Neural cell (in vitro differentiated cells): ENCODE results near the gene STX4. TPM values are rescaled to one million over a fixed set of nuclear protein-coding genes. Genes with fewer than 3 reads are reported as not detected.

Experiments used
- H2AFZ ChIP-seq: fragments of 200-600, 300-800 bp; sonication (generic), shearing (Covaris generic); 2 replicates; pipeline ENCODE4 v1.6.0; 2014; ENCODE audit warnings: low read depth, mild to moderate bottlenecking, antibody characterized with exemption, low read length, moderate library complexity
- H3F3A ChIP-seq: fragments of 200-600 bp; shearing (Covaris generic); 2 replicates; pipeline ENCODE4 v1.6.1; 2016; ENCODE audit warnings: mild to moderate bottlenecking, moderate library complexity, mixed read lengths, antibody characterized with exemption, low read length; ENCODE audit not compliant: insufficient read depth, poor library complexity, severe bottlenecking
- H3K27ac ChIP-seq: fragments of 200-600, 300-800 bp; sonication (generic), shearing (Covaris generic); 2 replicates; pipeline ENCODE4 v1.5.1; 2014; ENCODE audit warnings: mild to moderate bottlenecking, low read length, moderate library complexity
- H3K27me3 ChIP-seq: fragments of 300-800, 200-600 bp; sonication (generic), shearing (Covaris generic); 2 replicates; pipeline ENCODE4 v1.6.0; 2014; ENCODE audit warnings: mild to moderate bottlenecking, low read depth, low read length, moderate library complexity; ENCODE audit not compliant: insufficient read depth
- H3K36me3 ChIP-seq: fragments of 300-800, 200-600 bp; sonication (generic), shearing (Covaris generic); 2 replicates; pipeline ENCODE4 v1.5.1; 2014; ENCODE audit warnings: mild to moderate bottlenecking, antibody characterized with exemption, low read length, moderate library complexity; ENCODE audit not compliant: insufficient read depth
- H3K4me2 ChIP-seq: fragments of 300-800, 200-600 bp; sonication (generic), shearing (Covaris generic); 2 replicates; pipeline ENCODE4 v1.6.0; 2014; ENCODE audit warnings: mild to moderate bottlenecking, low read length
- H3K4me3 ChIP-seq: fragments of 300-800, 200-600 bp; sonication (generic), shearing (Covaris generic); 2 replicates; pipeline ENCODE4 v1.5.1; 2014; ENCODE audit warnings: mild to moderate bottlenecking, low read length, moderate library complexity
- H3K79me2 ChIP-seq: fragments of 200-600 bp; shearing (Covaris generic); replicated peaks from 2 replicates; pipeline ENCODE4 v1.6.0; 2014; ENCODE audit warnings: mild to moderate bottlenecking, low read length, moderate library complexity; ENCODE audit not compliant: insufficient read depth
- H3K9ac ChIP-seq: fragments of 300-800, 200-600 bp; sonication (generic), shearing (Covaris generic); 2 replicates; pipeline ENCODE4 v1.6.1; 2016; ENCODE audit warnings: mild to moderate bottlenecking, low read length, mixed read lengths
- H3K9me2 ChIP-seq: fragments of 200-600 bp; shearing (Covaris generic); 2 replicates; pipeline ENCODE4 v1.6.1; 2016; ENCODE audit warnings: mild to moderate bottlenecking, low read length, mixed read lengths; ENCODE audit not compliant: insufficient read depth
- H3K9me3 ChIP-seq: fragments of 200-600, 300-800 bp; sonication (generic), shearing (Covaris generic); 2 replicates; pipeline ENCODE4 v1.6.1; 2016; ENCODE audit warnings: mild to moderate bottlenecking, mixed run types, low read length, moderate library complexity, mixed read lengths
- H4K20me1 ChIP-seq: fragments of 200-600 bp; shearing (Covaris generic); 2 replicates; pipeline ENCODE4 v1.6.1; 2016; ENCODE audit warnings: mild to moderate bottlenecking, mixed run types; ENCODE audit not compliant: insufficient read depth
- EP300 ChIP-seq: fragments of 450-650 bp; conservative IDR thresholded peaks from 2 replicates; pipeline ENCODE4 v1.6.1; 2014; ENCODE audit warnings: antibody characterized with exemption, mild to moderate bottlenecking, moderate library complexity; ENCODE audit not compliant: poor library complexity, severe bottlenecking
- EZH2 ChIP-seq: fragments of 200-600, 300-800 bp; shearing (Covaris generic), sonication (generic); IDR thresholded peaks from 2 replicates; pipeline ENCODE4 v1.6.1; 2014; ENCODE audit warnings: antibody characterized with exemption, low read length, borderline replicate concordance, mild to moderate bottlenecking; ENCODE audit not compliant: insufficient read depth, poor library complexity, severe bottlenecking
- MXI1 ChIP-seq: fragments of 450-650 bp; conservative IDR thresholded peaks from 2 replicates; pipeline ENCODE4 v1.6.1; 2014; ENCODE audit warnings: antibody characterized with exemption, mild to moderate bottlenecking; ENCODE audit not compliant: poor library complexity, severe bottlenecking
- POLR2AphosphoS5 ChIP-seq: IDR thresholded peaks from 2 replicates; pipeline ENCODE4 v1.6.1; 2012
- RAD21 ChIP-seq: fragments of 450-650 bp; conservative IDR thresholded peaks from 2 replicates; pipeline ENCODE4 v1.6.1; 2014; ENCODE audit warnings: antibody characterized with exemption, mild to moderate bottlenecking, moderate library complexity
- SMC3 ChIP-seq: fragments of 450-650 bp; conservative IDR thresholded peaks from 2 replicates; pipeline ENCODE4 v1.6.1; 2014; ENCODE audit warnings: antibody characterized with exemption, mild to moderate bottlenecking, moderate library complexity; ENCODE audit not compliant: poor library complexity
- TAF1 ChIP-seq: IDR thresholded peaks from 2 replicates; pipeline ENCODE4 v1.6.1; 2012; ENCODE audit warnings: low read depth
- polyA plus RNA-seq: library from polyadenylated mRNA; depleted of rRNA; stranded (reverse); fragments of >200 nt; gene quantifications from 2 replicates; pipeline ENCODE4 v1.2.3, GENCODE V29; 2014
- TF ChIP-seq, protein P1 (sequence below): IDR thresholded peaks from 2 replicates; pipeline ENCODE4 v1.6.1; 2012; ENCODE audit warnings: borderline replicate concordance
- TF ChIP-seq, protein P2 (sequence below): fragments of 450-650 bp; IDR thresholded peaks from 2 replicates; pipeline ENCODE4 v1.5.1; 2014; ENCODE audit warnings: antibody characterized with exemption, mild to moderate bottlenecking, moderate library complexity; ENCODE audit not compliant: poor library complexity, severe bottlenecking

STX4 gene
- polyA plus RNA-seq, 1 donor from 2014 or later: 32.2 TPM

DNA sequence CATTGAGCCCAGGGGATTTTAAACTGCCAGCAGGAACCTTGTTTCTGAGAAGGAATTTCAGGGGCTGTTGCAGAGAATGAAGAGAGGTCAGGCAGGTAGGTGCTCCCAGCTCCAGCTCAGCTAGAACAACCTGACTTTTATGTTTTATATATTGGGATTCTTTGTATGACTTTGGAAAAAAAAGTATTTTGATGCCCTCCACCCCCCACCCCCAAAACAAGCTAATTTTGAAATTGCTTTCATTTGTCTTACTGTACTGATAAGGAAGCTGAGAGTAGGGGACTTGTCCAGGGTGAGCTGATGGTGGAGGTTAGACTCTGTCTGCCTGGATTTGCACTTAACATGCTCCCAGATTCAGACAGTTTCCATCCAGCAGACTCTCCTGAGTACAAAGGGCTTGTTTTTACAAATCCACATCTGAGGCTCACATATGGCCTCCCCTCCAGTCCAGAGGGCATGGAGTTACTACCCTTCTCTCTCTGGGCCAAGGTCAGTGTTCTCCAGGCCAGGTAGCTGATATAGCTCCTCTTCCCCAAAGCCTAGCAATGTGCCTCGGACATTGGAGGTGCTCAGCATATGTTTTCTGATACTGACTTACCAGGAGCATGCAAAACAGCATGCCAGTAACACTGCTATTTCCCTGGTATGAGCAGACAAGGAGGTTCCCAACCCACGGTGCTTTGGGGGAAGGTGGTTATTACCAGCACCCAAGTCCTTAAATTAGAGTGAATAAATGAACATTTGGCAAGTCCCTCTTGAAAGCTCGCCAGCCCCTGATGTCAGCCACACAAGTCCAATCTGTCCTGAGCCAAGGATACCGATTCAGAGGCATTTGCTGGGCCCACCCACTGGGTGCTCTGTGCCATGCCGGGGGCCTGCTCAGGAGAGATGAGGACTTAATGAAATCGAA is 34.3 kb upstream of the STX4 start:
- Histone ChIP-seq H3F3A (no peaks in the 10 kb centered on the region), H3K27me3 (peaks cover 4% of the 10 kb centered on the region), H3K9me2 (no peaks in the 10 kb centered on the region), H3K4me3 (no peak overlapping the region), H3K9ac (no peak overlapping the region), H4K20me1 (no peaks in the 10 kb centered on the region), H3K36me3 (no peaks in the 10 kb centered on the region), H3K9me3 (no peaks in the 10 kb centered on the region), H3K79me2 (no peaks in the 10 kb centered on the region), H3K4me2 (no peak overlapping the region), H3K27ac (no peak overlapping the region), H2AFZ (no peak overlapping the region)
- TF ChIP-seq, protein P1, sequence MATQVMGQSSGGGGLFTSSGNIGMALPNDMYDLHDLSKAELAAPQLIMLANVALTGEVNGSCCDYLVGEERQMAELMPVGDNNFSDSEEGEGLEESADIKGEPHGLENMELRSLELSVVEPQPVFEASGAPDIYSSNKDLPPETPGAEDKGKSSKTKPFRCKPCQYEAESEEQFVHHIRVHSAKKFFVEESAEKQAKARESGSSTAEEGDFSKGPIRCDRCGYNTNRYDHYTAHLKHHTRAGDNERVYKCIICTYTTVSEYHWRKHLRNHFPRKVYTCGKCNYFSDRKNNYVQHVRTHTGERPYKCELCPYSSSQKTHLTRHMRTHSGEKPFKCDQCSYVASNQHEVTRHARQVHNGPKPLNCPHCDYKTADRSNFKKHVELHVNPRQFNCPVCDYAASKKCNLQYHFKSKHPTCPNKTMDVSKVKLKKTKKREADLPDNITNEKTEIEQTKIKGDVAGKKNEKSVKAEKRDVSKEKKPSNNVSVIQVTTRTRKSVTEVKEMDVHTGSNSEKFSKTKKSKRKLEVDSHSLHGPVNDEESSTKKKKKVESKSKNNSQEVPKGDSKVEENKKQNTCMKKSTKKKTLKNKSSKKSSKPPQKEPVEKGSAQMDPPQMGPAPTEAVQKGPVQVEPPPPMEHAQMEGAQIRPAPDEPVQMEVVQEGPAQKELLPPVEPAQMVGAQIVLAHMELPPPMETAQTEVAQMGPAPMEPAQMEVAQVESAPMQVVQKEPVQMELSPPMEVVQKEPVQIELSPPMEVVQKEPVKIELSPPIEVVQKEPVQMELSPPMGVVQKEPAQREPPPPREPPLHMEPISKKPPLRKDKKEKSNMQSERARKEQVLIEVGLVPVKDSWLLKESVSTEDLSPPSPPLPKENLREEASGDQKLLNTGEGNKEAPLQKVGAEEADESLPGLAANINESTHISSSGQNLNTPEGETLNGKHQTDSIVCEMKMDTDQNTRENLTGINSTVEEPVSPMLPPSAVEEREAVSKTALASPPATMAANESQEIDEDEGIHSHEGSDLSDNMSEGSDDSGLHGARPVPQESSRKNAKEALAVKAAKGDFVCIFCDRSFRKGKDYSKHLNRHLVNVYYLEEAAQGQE: no peak
- TF ChIP-seq, protein P2, sequence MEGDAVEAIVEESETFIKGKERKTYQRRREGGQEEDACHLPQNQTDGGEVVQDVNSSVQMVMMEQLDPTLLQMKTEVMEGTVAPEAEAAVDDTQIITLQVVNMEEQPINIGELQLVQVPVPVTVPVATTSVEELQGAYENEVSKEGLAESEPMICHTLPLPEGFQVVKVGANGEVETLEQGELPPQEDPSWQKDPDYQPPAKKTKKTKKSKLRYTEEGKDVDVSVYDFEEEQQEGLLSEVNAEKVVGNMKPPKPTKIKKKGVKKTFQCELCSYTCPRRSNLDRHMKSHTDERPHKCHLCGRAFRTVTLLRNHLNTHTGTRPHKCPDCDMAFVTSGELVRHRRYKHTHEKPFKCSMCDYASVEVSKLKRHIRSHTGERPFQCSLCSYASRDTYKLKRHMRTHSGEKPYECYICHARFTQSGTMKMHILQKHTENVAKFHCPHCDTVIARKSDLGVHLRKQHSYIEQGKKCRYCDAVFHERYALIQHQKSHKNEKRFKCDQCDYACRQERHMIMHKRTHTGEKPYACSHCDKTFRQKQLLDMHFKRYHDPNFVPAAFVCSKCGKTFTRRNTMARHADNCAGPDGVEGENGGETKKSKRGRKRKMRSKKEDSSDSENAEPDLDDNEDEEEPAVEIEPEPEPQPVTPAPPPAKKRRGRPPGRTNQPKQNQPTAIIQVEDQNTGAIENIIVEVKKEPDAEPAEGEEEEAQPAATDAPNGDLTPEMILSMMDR: no peak
- TF ChIP-seq POLR2AphosphoS5 (no peak), EZH2 (no peak), MXI1 (no peak), TAF1 (no peak), SMC3 (no peak), RAD21 (no peak), EP300 (no peak)

DNA sequence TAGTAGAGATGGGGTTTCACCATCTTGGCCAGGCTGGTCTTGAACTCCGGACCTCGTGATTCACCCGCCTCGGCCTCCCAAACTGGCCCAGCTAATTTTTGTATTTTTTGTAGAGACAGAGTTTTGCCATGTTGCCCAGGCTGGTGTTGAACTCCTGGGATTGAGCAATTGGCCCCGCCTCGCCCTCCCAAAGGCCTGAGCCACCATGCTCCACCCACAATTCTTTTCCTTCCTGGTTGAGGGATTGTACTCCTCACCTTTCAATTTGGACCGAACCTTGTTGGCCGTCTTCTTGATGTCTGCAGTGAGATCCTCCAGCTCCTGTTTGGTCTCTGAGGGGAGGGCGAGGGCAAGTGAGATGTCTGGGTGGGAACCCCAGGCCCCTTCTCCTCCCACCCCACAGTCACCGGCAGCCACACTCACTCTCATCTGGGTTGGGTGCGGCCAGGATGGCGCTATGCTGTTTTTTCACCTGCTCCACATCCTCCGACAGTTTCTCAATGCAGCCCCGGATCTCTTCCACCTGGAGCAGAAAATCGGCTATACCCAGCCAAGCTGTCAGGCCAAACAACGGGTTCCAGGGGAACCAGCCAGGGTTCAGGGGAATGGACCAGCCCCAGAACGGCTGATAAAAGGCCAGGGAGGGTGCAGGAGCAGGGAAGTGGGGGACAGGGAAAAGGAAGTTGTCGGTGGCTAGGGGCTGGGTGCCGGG is 32.5 kb upstream of the STX4 start:
- peaks cover 4% of the 10 kb centered on the region for H3K27me3 ChIP-seq
- TF ChIP-seq POLR2AphosphoS5: no peak
- no peak for TF ChIP-seq EP300
- TF ChIP-seq, protein P2: no peak
- TF ChIP-seq MXI1: no peak
- no peak for TF ChIP-seq SMC3
- TF ChIP-seq, protein P1: no peak
- no peak for TF ChIP-seq RAD21
- TF ChIP-seq TAF1: no peak
- TF ChIP-seq EZH2: no peak
- H3K9me3 ChIP-seq: no peaks in the 10 kb centered on the region
- H3K4me3 ChIP-seq: no peak overlapping the region
- no peak overlapping the region for H3K27ac ChIP-seq
- H3K4me2 ChIP-seq: no peak overlapping the region
- no peak overlapping the region for H3K9ac ChIP-seq
- no peaks in the 10 kb centered on the region for H3F3A ChIP-seq
- no peak overlapping the region for H2AFZ ChIP-seq
- no peaks in the 10 kb centered on the region for H3K36me3 ChIP-seq
- H3K9me2 ChIP-seq: no peaks in the 10 kb centered on the region
- H4K20me1 ChIP-seq: no peaks in the 10 kb centered on the region
- H3K79me2 ChIP-seq: no peaks in the 10 kb centered on the region
